ENCODE results near the gene SHC1.
A peak's percentile ranks its signal among the peaks of the same experiment; 100 is the strongest.

Gene SHC1

DNA sequence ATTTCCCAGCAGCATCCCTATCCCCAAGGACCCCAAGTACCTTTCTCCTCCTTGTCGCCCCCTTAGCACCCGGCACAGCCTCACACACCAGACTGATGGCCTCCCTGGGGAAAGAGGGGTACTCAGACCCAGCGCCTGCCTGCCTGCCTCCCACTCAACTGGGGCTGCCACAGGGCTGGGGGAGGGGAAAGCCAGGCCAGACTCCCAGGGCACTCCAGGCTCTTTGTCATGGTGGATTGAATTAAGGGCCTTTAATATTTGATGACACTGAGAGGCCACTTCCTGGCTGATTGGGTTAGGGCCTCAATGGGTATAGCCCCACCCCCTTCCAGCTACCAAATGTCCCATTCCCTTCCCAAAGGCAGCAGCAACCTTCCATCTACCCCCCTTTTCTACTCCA lies 1.8 kb downstream of the SHC1 start:
- TF ChIP-seq, protein P1, sequence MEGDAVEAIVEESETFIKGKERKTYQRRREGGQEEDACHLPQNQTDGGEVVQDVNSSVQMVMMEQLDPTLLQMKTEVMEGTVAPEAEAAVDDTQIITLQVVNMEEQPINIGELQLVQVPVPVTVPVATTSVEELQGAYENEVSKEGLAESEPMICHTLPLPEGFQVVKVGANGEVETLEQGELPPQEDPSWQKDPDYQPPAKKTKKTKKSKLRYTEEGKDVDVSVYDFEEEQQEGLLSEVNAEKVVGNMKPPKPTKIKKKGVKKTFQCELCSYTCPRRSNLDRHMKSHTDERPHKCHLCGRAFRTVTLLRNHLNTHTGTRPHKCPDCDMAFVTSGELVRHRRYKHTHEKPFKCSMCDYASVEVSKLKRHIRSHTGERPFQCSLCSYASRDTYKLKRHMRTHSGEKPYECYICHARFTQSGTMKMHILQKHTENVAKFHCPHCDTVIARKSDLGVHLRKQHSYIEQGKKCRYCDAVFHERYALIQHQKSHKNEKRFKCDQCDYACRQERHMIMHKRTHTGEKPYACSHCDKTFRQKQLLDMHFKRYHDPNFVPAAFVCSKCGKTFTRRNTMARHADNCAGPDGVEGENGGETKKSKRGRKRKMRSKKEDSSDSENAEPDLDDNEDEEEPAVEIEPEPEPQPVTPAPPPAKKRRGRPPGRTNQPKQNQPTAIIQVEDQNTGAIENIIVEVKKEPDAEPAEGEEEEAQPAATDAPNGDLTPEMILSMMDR (IDR thresholded peaks at IDR 0.05; ENCODE audit: borderline replicate concordance, insufficient read depth, low read depth, low read length) = no peak
- H3K4me3 ChIP-seq (ENCODE audit: low read depth, low read length) = no peak overlapping the region

DNA sequence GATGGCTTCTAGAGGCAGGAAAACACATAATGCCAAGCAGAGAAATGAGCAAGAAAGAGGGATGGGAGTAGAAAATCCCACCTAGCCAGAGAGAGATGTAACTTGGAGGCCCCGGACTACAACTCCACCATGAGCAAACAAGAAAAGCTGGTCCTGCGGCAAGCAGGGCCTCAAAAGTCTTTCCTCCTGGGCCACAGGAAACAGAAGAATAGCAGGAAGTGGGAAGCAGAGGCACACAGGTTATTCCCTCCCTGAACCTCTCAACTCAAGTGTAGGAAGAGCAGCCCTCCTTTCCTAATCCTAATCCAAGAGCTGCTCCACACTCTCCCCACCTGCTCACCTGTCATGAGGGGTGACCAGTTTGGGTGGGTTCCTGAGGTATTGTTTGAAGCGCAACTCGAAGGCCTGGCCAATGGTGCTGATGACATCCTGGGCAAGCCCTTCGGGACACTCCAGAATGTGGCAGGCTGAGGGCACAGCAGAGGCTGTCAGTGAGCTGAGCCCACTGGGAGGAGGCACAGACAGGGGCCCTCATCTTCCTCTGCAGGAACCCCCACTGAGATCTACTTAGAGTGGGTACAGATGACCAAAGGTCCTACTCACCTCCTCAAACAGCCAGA lies 3.1 kb downstream of the SHC1 start:
- H3K4me3 ChIP-seq (ENCODE audit: low read depth, low read length) = no peak overlapping the region
- TF ChIP-seq, protein P1 (IDR thresholded peaks at IDR 0.05; ENCODE audit: borderline replicate concordance, insufficient read depth, low read depth, low read length) = no peak

GRCh38 chr1:154966111-154966510 lies 4.4 kb downstream of the SHC1 start:
- TF ChIP-seq, protein P1 (IDR thresholded peaks at IDR 0.05; ENCODE audit: borderline replicate concordance, insufficient read depth, low read depth, low read length) = no peak

GRCh38 chr1:154964359-154964758 lies 6.2 kb downstream of the SHC1 start:
- H3K4me3 ChIP-seq (ENCODE audit: low read depth, low read length) = no peak overlapping the region
- TF ChIP-seq, protein P1 (IDR thresholded peaks at IDR 0.05; ENCODE audit: borderline replicate concordance, insufficient read depth, low read depth, low read length) = no peak

More at GRCh38 chr1:154966111-154966510, 4.4 kb downstream of the SHC1 start:
- H3K4me3 ChIP-seq (ENCODE audit: low read depth, low read length) = no peak overlapping the region

GRCh38 chr1:154963643-154964042 lies 6.9 kb downstream of the SHC1 start:
- TF ChIP-seq, protein P1 (IDR thresholded peaks at IDR 0.05; ENCODE audit: borderline replicate concordance, insufficient read depth, low read depth, low read length) = no peak
- no peak overlapping the region for H3K4me3 ChIP-seq (ENCODE audit: low read depth, low read length)

DNA sequence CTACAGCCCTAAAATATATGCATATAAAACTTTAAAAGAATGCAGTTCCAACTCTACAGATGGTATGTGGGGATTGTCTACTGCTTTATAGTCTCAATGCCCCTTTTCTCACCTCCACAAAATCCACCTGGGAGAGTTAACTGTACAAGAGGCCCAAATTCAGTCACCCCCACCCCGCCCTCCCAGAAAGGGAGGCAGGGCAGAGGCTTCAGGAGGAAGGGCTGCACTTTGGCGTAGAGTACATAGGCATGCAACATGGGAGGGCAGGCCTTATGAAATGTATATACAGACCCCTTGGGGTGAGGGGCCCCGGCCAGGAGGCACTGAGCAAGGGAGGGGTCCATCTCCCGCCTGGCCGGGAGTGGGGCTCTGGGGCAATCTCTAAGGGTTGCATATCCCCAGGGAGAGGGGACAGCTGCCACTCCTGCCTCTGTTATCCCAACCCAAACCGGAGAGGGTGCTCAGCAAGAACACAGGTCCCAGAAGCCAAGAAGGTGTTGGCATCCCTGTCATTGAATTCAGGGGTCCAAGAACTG lies 7.7 kb downstream of the SHC1 start:
- H3K4me3 ChIP-seq (ENCODE audit: low read depth, low read length) = peak overlapping the region; percentile 99
- TF ChIP-seq, protein P1 (IDR thresholded peaks at IDR 0.05; ENCODE audit: borderline replicate concordance, insufficient read depth, low read depth, low read length) = no peak

- H3K4me3 ChIP-seq (ENCODE audit: low read depth, low read length) = peak overlapping the region; percentile 99
- TF ChIP-seq, protein P1 (IDR thresholded peaks at IDR 0.05; ENCODE audit: borderline replicate concordance, insufficient read depth, low read depth, low read length) = no peak
These were observed 8.3 kb downstream of the SHC1 start for GRCh38 chr1:154962156-154962749.
